ENCODE results near the gene OPN1SW. TPM values are rescaled to one million over a fixed set of nuclear protein-coding genes. Genes with fewer than 3 reads are reported as not detected.

Gene OPN1SW
- total and polyA plus RNA-seq, 9 of the 15 experiments (the other 6 are each of a cell fraction or from before 2014, with no cell fraction given) = 0.84 to 1.0 TPM; not detected in 7

DNA sequence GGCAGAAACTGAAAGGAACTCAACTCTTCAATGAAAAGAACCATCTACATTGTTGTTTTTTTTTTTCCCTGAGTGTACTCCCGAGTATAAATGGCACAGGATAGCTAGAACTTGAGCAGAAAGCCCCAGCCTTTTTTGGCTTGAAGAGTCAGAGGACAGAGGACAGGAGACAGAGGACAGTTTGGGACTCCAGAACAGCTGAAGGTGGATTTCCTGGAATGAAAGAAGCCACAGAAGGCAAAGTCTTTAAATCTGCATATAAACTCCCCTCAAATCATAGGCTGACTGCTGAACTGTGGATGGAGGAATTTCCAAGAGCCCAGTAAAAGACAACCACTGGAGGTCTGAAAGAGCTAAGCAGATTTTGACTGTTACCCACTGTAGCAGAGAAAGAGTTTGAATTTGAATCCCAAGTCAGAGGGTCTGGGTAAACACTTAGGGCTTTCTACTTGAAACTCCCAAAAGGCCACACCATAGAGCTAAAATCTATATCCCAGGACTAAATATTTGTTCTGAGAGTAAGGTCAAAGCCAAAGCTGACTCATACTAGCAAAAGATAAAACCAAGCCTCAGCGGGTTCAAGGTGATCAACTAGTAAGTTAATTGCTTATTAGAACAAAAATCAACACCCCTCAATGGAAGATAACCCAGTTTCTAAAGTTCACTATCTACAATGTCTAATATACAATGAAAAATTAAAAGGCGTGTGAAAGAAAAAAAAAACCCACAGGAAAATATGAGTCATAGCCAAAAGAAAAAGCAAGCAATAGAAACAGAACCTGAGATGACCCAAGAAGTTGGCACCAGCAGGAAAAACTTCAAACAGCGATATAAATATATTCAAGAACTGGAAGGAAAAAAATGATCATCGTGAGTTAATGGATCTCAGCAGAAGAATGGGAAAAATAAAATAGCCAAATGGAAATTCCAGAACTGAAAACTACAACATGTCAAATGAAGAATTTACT lies 1.8 kb upstream of the OPN1SW start:
- no peaks in the 10 kb centered on the region for H3K9me1 ChIP-seq (ENCODE audit: control insufficient read depth, insufficient read depth, low read length)
- ChIA-PET POLR2A (interaction anchor here (0.7 to 2.4 kb wide), 5 partner anchors 9 to 1732 kb away, joined by 3 to 9 read pairs (median 4); no protein-coding TSS in a partner anchor), CTCF (ENCODE audit: low intra/inter-chr PET ratio) (no interaction called here)
- no TSS peak for BruUV-seq (replicated peaks)
- no peaks in the 10 kb centered on the region for H3K9me3 ChIP-seq (replicated peaks; ENCODE audit: control insufficient read depth, insufficient read depth, low read depth, low read length)
- WGBS (ENCODE audit: insufficient coverage, low coverage, missing lambda C conversion rate) = 4% methylated on average over 5 of the region's 5 CpGs
- no peaks in the 10 kb centered on the region for H3K27me3 ChIP-seq (ENCODE audit: control insufficient read depth in 2 of 2, insufficient read depth in 2 of 2, low read length in 2 of 2)
- H4K20me1 ChIP-seq (replicated peaks; ENCODE audit: control insufficient read depth, insufficient read depth, low read length) = no peaks in the 10 kb centered on the region
- FAIRE-seq (peak; percentile 76), DNase-seq (ENCODE audit: extremely low read depth in 1 of 4, low spot score in 3 of 4) (peak in 1 of 4 experiments; percentile 26), ATAC-seq (no peak)
- peaks cover 0 to 6% of the 10 kb centered on the region in 2 experiments; a peak in 3 of 5 replicates for H3K4me1 ChIP-seq (replicated peaks in 1 of 2; ENCODE audit: control insufficient read depth in 2 of 2, insufficient read depth in 2 of 2, low read length in 2 of 2)
- H3K9ac ChIP-seq (ENCODE audit: insufficient read depth in 1 of 2, low read depth in 2 of 2, low read length in 2 of 2) = no peak overlapping the region
- no peak overlapping the region for H3K4me3 ChIP-seq
- H3K79me2 ChIP-seq (ENCODE audit: control insufficient read depth, insufficient read depth, low read length) = no peaks in the 10 kb centered on the region
- H3K27ac ChIP-seq (ENCODE audit: extremely low read depth, low read depth, low read length) = no peak overlapping the region
- H3K36me3 ChIP-seq (ENCODE audit: control insufficient read depth, insufficient read depth, low read length) = peaks cover 13% of the 10 kb centered on the region
- no peak overlapping the region for H2AFZ ChIP-seq (ENCODE audit: low read depth, low read length)
- in situ Hi-C loops (cut with MboI) = no loop called here
- intact Hi-C loops (cut with micrococcal nuclease) = no loop called here
- no peak overlapping the region for H3K4me2 ChIP-seq (ENCODE audit: insufficient read depth, low read length)
- TF ChIP-seq ZC3H8 (IDR thresholded peaks at IDR 0.05) = no peak
- TF ChIP-seq ZNF586 (CRISPR knock-in tag; conservative IDR thresholded peaks at IDR 0.05) = no peak
- no peak for TF ChIP-seq PTTG1 (tag; IDR thresholded peaks at IDR 0.05; ENCODE audit: low read depth)
- 0 out of 2 replicates have a peak, but pooled peaks have one; percentile 63 for TF ChIP-seq MIER1 (IDR thresholded peaks at IDR 0.05; ENCODE audit: low read depth)
- no peak for TF ChIP-seq KAT2B (IDR thresholded peaks at IDR 0.05; ENCODE audit: low read depth, low read length)
- no peak for TF ChIP-seq RUNX1 (IDR thresholded peaks at IDR 0.05; ENCODE audit: low read depth)
- no peak for TF ChIP-seq ZNF551 (CRISPR knock-in tag; IDR thresholded peaks at IDR 0.05)
- no peak for TF ChIP-seq NR2F6 (CRISPR knock-in tag; IDR thresholded peaks at IDR 0.05)
- TF ChIP-seq, protein P1, sequence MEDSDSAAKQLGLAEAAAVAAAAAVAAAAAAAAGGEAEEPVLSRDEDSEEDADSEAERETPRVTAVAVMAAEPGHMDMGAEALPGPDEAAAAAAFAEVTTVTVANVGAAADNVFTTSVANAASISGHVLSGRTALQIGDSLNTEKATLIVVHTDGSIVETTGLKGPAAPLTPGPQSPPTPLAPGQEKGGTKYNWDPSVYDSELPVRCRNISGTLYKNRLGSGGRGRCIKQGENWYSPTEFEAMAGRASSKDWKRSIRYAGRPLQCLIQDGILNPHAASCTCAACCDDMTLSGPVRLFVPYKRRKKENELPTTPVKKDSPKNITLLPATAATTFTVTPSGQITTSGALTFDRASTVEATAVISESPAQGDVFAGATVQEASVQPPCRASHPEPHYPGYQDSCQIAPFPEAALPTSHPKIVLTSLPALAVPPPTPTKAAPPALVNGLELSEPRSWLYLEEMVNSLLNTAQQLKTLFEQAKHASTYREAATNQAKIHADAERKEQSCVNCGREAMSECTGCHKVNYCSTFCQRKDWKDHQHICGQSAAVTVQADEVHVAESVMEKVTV (CRISPR knock-in tag; IDR thresholded peaks at IDR 0.05) = no peak
- TF ChIP-seq MAFG (tag; conservative IDR thresholded peaks at IDR 0.05) = 0 out of 2 replicates have a peak, but pooled peaks have one; percentile 19
- no peak for TF ChIP-seq HDAC8 (tag; IDR thresholded peaks at IDR 0.05)
- TF ChIP-seq ETV5 (CRISPR knock-in tag; IDR thresholded peaks at IDR 0.05; ENCODE audit: low read depth) = no peak
- TF ChIP-seq CBX3 (IDR thresholded peaks at IDR 0.05; ENCODE audit: borderline replicate concordance in 1 of 2, low read length in 2 of 2) = peak in 1 of 2 experiments; percentile 99; a peak in 2 of 3 replicates
- no peak for TF ChIP-seq ZNF274 (IDR thresholded peaks at IDR 0.05; ENCODE audit: borderline replicate concordance, low read depth, low read length)
- TF ChIP-seq ERF (CRISPR knock-in tag; IDR thresholded peaks at IDR 0.05) = no peak
- TF ChIP-seq HLTF (IDR thresholded peaks at IDR 0.05) = no peak
- no peak for TF ChIP-seq KAT7 (CRISPR knock-in tag; IDR thresholded peaks at IDR 0.05; ENCODE audit: borderline replicate concordance)
- TF ChIP-seq, protein P2, sequence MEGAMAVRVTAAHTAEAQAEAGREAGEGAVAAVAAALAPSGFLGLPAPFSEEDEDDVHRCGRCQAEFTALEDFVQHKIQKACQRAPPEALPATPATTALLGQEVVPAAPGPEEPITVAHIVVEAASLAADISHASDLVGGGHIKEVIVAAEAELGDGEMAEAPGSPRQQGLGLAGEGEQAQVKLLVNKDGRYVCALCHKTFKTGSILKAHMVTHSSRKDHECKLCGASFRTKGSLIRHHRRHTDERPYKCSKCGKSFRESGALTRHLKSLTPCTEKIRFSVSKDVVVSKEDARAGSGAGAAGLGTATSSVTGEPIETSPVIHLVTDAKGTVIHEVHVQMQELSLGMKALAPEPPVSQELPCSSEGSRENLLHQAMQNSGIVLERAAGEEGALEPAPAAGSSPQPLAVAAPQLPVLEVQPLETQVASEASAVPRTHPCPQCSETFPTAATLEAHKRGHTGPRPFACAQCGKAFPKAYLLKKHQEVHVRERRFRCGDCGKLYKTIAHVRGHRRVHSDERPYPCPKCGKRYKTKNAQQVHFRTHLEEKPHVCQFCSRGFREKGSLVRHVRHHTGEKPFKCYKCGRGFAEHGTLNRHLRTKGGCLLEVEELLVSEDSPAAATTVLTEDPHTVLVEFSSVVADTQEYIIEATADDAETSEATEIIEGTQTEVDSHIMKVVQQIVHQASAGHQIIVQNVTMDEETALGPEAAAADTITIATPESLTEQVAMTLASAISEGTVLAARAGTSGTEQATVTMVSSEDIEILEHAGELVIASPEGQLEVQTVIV (CRISPR knock-in tag; IDR thresholded peaks at IDR 0.05; ENCODE audit: borderline replicate concordance) = no peak

Data from K562 (cell line).